Measurements from ENCODE around the gene UBE2D4.
"Not testable (repeated sequence)": the region's sequence is repeated elsewhere in the genome, so short reads cannot be mapped to it uniquely, and the experiment has no call there.

The UBE2D4 gene

GRCh38 chr7:43914795-43915194, 11.4 kb upstream of the UBE2D4 start:
- no peak for DNase-seq (ENCODE audit: low spot score)

GRCh38 chr7:43915907-43916306, 10.3 kb upstream of the UBE2D4 start:
- no peak for DNase-seq (ENCODE audit: low spot score)

- DNase-seq (ENCODE audit: low spot score): no peak
Measured at GRCh38 chr7:43921423-43921822, 4.8 kb upstream of the UBE2D4 start.

- no peak for DNase-seq (ENCODE audit: low spot score)
Measured at GRCh38 chr7:43922726-43923125, 3.5 kb upstream of the UBE2D4 start.

- DNase-seq (ENCODE audit: low spot score): no peak
Measured at GRCh38 chr7:43926798-43927123, 525 bp downstream of the UBE2D4 start.

GRCh38 chr7:43927810-43928209, 1.6 kb downstream of the UBE2D4 start:
- DNase-seq (ENCODE audit: low spot score): no peak

GRCh38 chr7:43929529-43930457, 3.6 kb downstream of the UBE2D4 start:
- DNase-seq (ENCODE audit: low spot score): no peak

GRCh38 chr7:43931346-43931745, 5.1 kb downstream of the UBE2D4 start:
- DNase-seq (ENCODE audit: low spot score): no peak

GRCh38 chr7:43933902-43934560, 7.8 kb downstream of the UBE2D4 start:
- no peak for DNase-seq (ENCODE audit: low spot score)

GRCh38 chr7:43937444-43937843, 11.2 kb downstream of the UBE2D4 start:
- no peak for DNase-seq (ENCODE audit: low spot score)

GRCh38 chr7:43938892-43939482, 12.8 kb downstream of the UBE2D4 start:
- DNase-seq (ENCODE audit: low spot score): no peak

GRCh38 chr7:43942250-43942649, 16.0 kb downstream of the UBE2D4 start:
- no peak for DNase-seq (ENCODE audit: low spot score)

GRCh38 chr7:43942997-43943396, 16.8 kb downstream of the UBE2D4 start:
- no peak for DNase-seq (ENCODE audit: low spot score)

- DNase-seq (ENCODE audit: low spot score): no peak
Measured at GRCh38 chr7:43943417-43944187, 17.4 kb downstream of the UBE2D4 start.

GRCh38 chr7:43944286-43944685, 18.1 kb downstream of the UBE2D4 start:
- peak; percentile 34 for DNase-seq (ENCODE audit: low spot score)

GRCh38 chr7:43952028-43952427, 25.8 kb downstream of the UBE2D4 start:
- no peak for DNase-seq (ENCODE audit: low spot score)

- no peak for DNase-seq (ENCODE audit: low spot score)
Measured at GRCh38 chr7:43953071-43953470, 26.8 kb downstream of the UBE2D4 start.

- peak; percentile 81 for DNase-seq (ENCODE audit: low spot score)
Measured at GRCh38 chr7:43954524-43955228, 28.4 kb downstream of the UBE2D4 start.

- DNase-seq (ENCODE audit: low spot score): peak; percentile 30
Measured at GRCh38 chr7:43956027-43956426, 29.8 kb downstream of the UBE2D4 start.

GRCh38 chr7:43960933-43961332, 34.7 kb downstream of the UBE2D4 start:
- DNase-seq (ENCODE audit: low spot score): peak; percentile 67

GRCh38 chr7:43966392-43966791, 40.2 kb downstream of the UBE2D4 start:
- not testable (repeated sequence) for DNase-seq (ENCODE audit: low spot score)
